ENCODE data around the gene RTN4RL2. TPM values are rescaled to one million over a fixed set of nuclear protein-coding genes. Genes with fewer than 3 reads are reported as not detected.

Gene RTN4RL2
- total and polyA plus RNA-seq, 9 of the 15 experiments (the other 6 are each of a cell fraction or from before 2014, with no cell fraction given) = 0.06 to 1.9 (median 0.34) TPM; not detected in 4

DNA sequence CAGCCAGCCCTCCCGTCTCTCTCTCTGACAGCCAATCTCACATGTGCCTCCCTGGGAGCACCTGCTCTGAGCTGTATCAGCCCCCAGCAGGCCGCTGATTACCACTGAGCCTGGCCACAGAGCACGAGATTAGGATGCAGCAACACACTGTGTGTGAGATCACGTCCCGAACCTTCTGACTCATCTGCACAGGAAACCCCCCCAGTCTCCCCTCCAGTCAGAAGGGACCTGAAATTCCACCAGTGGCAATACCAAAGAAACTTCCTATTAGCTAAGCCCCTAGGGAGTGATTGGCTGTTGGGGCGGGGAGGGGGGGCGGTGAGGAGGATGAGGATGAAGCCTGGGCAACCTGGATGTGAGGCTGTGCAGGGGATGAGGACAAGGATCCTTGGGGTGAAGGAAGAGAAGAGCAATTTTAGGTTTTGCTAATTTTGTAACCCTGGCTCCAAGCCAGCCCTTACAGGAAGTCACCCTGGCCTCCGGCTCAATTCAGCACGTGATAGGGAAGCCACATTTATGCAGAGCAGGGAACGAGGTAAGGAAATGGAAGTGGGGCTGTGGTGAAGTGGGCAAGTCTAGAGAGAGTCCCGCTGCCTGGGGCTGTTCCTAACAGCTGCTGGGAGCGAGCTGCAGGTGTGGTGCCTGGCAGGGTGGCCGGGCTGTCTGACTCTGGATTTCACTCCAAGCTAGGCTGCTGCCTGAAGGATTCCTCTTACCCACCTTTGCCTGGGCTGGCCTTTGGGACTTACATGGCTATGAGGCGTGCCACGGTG, 35.4 kb upstream of the RTN4RL2 start (continued):
- TF ChIP-seq, protein P1, sequence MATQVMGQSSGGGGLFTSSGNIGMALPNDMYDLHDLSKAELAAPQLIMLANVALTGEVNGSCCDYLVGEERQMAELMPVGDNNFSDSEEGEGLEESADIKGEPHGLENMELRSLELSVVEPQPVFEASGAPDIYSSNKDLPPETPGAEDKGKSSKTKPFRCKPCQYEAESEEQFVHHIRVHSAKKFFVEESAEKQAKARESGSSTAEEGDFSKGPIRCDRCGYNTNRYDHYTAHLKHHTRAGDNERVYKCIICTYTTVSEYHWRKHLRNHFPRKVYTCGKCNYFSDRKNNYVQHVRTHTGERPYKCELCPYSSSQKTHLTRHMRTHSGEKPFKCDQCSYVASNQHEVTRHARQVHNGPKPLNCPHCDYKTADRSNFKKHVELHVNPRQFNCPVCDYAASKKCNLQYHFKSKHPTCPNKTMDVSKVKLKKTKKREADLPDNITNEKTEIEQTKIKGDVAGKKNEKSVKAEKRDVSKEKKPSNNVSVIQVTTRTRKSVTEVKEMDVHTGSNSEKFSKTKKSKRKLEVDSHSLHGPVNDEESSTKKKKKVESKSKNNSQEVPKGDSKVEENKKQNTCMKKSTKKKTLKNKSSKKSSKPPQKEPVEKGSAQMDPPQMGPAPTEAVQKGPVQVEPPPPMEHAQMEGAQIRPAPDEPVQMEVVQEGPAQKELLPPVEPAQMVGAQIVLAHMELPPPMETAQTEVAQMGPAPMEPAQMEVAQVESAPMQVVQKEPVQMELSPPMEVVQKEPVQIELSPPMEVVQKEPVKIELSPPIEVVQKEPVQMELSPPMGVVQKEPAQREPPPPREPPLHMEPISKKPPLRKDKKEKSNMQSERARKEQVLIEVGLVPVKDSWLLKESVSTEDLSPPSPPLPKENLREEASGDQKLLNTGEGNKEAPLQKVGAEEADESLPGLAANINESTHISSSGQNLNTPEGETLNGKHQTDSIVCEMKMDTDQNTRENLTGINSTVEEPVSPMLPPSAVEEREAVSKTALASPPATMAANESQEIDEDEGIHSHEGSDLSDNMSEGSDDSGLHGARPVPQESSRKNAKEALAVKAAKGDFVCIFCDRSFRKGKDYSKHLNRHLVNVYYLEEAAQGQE (IDR thresholded peaks at IDR 0.05; ENCODE audit: borderline replicate concordance) = peak; percentile 77; the same call in 1 of the 2 replicates
- TF ChIP-seq, protein P1 (CRISPR knock-in tag; IDR thresholded peaks at IDR 0.05; ENCODE audit: low read depth) = no peak
- no peak for TF ChIP-seq ZNF124 (CRISPR knock-in tag; IDR thresholded peaks at IDR 0.05)
- peak; percentile 94 for TF ChIP-seq CBFB (CRISPR knock-in tag; IDR thresholded peaks at IDR 0.05)
- TF ChIP-seq PHF20 (IDR thresholded peaks at IDR 0.05; ENCODE audit: partially characterized antibody) = peak; percentile 35
- TF ChIP-seq KLF13 (tag; IDR thresholded peaks at IDR 0.05; ENCODE audit: borderline replicate concordance, low read depth) = no peak
- TF ChIP-seq MTA2 (IDR thresholded peaks at IDR 0.05; ENCODE audit: low read depth) = peak; percentile 92
- TF ChIP-seq MYNN (IDR thresholded peaks at IDR 0.05) = peak; percentile 93
- TF ChIP-seq MYNN (CRISPR knock-in tag; IDR thresholded peaks at IDR 0.05) = no peak
- TF ChIP-seq MECOM (CRISPR knock-in tag; IDR thresholded peaks at IDR 0.05) = no peak
- TF ChIP-seq, protein P2, sequence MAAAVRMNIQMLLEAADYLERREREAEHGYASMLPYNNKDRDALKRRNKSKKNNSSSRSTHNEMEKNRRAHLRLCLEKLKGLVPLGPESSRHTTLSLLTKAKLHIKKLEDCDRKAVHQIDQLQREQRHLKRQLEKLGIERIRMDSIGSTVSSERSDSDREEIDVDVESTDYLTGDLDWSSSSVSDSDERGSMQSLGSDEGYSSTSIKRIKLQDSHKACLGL (CRISPR knock-in tag; IDR thresholded peaks at IDR 0.05; ENCODE audit: borderline replicate concordance, poor library complexity, severe bottlenecking) = peak; percentile 27
- peak; percentile 86 for TF ChIP-seq ZEB2 (IDR thresholded peaks at IDR 0.05)
- peak; percentile 75; the same call in 1 of the 2 replicates for TF ChIP-seq ZNF274 (IDR thresholded peaks at IDR 0.05; ENCODE audit: borderline replicate concordance, low read depth, low read length)
- TF ChIP-seq SMARCE1 (IDR thresholded peaks at IDR 0.05) = peak; percentile 96
- peak; percentile 70 for TF ChIP-seq POLR2G (IDR thresholded peaks at IDR 0.05; ENCODE audit: low read depth, low read length)
- peak; percentile 89 for TF ChIP-seq CREB1 (IDR thresholded peaks at IDR 0.05)
- peak; percentile 77 for TF ChIP-seq CREB1 (CRISPR knock-in tag; IDR thresholded peaks at IDR 0.05)
- peak; percentile 93 for TF ChIP-seq NBN (IDR thresholded peaks at IDR 0.05; ENCODE audit: low read depth)
- peak; percentile 77 for TF ChIP-seq ZNF24 (IDR thresholded peaks at IDR 0.05)
- peak in 1 of 2 experiments; percentile 21; a peak in 1 of 4 replicates for TF ChIP-seq RAD21 (CRISPR knock-in tag; conservative IDR thresholded peaks at IDR 0.05 in 1 of 2, IDR thresholded peaks at IDR 0.05 in 1 of 2)
- TF ChIP-seq RBM14 (IDR thresholded peaks at IDR 0.05; ENCODE audit: borderline replicate concordance, insufficient read depth, low read depth, low read length) = no peak
